Measurements from ENCODE around the gene CD68. TPM values are rescaled to one million over a fixed set of nuclear protein-coding genes. Genes with fewer than 3 reads are reported as not detected.

CD68 gene
- total RNA-seq, 4 donors from 2014 or later: 13.6 to 52.0 (median 21.5) TPM

DNA sequence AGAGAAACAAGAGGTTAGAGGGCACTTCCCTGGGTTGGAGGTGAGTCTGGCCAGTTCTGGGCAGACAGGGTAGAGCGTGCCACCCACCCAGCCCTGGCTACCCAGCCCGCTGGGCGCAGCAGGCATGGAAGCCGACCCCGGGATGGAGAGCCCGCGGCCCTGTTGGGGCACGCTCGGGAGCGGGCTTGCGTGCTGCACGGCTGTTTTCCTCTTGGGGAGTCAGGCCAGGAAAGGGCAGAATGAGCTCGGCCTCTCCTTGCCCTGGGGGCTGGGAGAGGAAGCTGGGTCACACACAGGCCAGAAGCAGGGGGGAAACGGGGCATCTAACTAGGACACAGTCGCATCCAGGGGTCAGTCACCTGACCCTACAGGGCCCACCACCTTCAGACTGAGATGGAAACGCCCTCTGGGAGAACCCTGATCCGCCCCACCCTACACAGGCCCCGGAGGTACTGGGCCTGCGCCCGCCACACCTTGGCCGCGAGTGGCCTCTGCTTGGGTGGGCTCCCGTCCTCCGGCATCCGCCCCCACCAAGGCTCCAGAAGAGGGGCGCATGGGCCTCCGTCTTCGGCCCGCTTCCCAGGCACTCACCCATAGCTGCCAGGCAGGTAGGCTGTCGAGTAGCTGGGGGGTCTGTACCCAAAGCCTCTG lies 9.2 kb downstream of the CD68 start:
- H3K4me1 ChIP-seq: peaks cover 16 to 26% of the 10 kb centered on the region in 2 donors
- H3K27ac ChIP-seq: peak overlapping the region in 2 of 3 donors; percentile 56 to 70
- peaks cover 26 to 35% of the 10 kb centered on the region in 2 donors for H3K36me3 ChIP-seq
- no peak for DNase-seq
- H3K27me3 ChIP-seq: no peaks in the 10 kb centered on the region
- TF ChIP-seq, protein P1, sequence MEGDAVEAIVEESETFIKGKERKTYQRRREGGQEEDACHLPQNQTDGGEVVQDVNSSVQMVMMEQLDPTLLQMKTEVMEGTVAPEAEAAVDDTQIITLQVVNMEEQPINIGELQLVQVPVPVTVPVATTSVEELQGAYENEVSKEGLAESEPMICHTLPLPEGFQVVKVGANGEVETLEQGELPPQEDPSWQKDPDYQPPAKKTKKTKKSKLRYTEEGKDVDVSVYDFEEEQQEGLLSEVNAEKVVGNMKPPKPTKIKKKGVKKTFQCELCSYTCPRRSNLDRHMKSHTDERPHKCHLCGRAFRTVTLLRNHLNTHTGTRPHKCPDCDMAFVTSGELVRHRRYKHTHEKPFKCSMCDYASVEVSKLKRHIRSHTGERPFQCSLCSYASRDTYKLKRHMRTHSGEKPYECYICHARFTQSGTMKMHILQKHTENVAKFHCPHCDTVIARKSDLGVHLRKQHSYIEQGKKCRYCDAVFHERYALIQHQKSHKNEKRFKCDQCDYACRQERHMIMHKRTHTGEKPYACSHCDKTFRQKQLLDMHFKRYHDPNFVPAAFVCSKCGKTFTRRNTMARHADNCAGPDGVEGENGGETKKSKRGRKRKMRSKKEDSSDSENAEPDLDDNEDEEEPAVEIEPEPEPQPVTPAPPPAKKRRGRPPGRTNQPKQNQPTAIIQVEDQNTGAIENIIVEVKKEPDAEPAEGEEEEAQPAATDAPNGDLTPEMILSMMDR (IDR thresholded peaks at IDR 0.05): no peak
- no peak for TF ChIP-seq POLR2A (IDR thresholded peaks at IDR 0.05)
- WGBS, 2 donors: 67 to 86% methylated on average over 6 to 13 of the region's 30 CpGs
- peak overlapping the region in 1 of 3 donors; percentile 19 for H3K4me3 ChIP-seq (replicated peaks in 1 of 3)
- intact Hi-C loops (cut with DNase I): no loop called here
- H3K9me3 ChIP-seq: no peaks in the 10 kb centered on the region

DNA sequence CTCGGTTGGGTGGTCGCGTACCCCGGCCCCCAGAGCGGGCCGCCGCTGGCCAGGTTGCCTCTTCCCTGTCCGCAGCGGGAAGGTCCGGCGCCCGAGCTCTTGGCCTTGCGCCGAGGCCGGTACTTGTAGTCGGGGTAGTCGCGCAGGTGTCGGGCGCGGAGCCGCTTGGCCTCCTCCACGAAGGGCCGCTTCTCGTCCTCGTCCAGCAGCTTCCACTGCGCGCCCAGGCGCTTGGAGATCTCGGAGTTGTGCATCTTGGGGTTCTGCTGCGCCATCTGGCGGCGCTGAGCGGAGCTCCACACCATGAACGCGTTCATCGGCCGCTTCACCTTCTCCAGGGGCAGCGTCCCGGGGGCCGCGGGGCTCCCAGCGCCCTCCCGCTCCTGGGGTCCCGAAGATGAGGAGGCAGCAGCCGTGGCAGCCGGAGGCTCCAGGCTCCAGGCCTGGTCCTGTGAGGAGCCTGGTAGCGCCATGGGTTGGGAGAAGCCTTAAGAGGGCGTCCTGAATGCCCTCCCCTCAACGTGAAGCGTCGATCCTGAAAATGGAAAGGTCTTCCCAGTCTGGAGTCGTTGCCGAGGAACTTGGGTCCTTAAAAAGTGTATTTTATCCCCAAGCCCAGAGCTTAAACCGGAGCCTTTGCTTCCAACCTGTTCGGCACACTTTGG lies 9.9 kb downstream of the CD68 start:
- intact Hi-C loops (cut with DNase I): no loop called here
- Histone ChIP-seq H3K4me1 (peaks cover 15 to 24% of the 10 kb centered on the region in 2 donors), H3K27me3 (no peaks in the 10 kb centered on the region), H3K27ac (peak overlapping the region in 2 of 3 donors; percentile 56 to 70), H3K9me3 (no peaks in the 10 kb centered on the region), H3K36me3 (peaks cover 33 to 41% of the 10 kb centered on the region in 2 donors), H3K4me3 (replicated peaks in 1 of 3) (peak overlapping the region in 1 of 3 donors; percentile 19)
- DNase-seq: peak; percentile 89 to 91
- TF ChIP-seq POLR2A (IDR thresholded peaks at IDR 0.05): peak in 1 of 2 donors; percentile 20
- TF ChIP-seq, protein P1 (IDR thresholded peaks at IDR 0.05): peak; percentile 73 to 89 (median 80)
- 42 to 43% methylated on average over 11 to 12 of the region's 56 CpGs for WGBS, 2 donors

GRCh38 chr17:7589891-7590691 lies 10.7 kb downstream of the CD68 start, which contains the start of gene SOX15:
TSS of gene SOX15 (minus strand) at chr17:7590094. CDS start at chr17:7589676, 418 bp downstream.
- intact Hi-C loops (cut with DNase I): no loop called here
- WGBS, 2 donors: 69 to 83% methylated on average over 16 to 24 of the region's 24 CpGs

DNA sequence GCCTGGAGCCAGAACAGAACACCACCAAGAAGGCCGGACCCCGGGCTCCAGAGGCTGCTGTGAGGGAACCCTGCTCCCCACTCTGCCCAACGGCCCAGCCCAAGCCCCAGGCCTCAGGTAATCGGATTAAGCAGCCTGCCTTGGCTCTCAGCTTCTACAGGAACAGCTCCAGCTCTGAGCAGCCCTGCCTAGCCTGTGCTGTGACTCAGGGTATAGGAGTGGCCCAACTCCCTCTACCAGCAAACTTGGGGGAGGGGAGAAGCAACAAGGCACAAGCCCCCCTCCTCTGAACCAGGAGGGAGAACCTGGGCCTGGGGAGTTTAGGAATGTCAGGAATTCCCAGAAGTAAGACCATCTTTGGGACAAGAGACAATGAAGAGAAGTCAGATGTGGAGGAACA lies 11.3 kb downstream of the CD68 start:
- Histone ChIP-seq H3K4me3 (replicated peaks in 1 of 3) (no peak overlapping the region), H3K36me3 (peaks cover 47 to 55% of the 10 kb centered on the region in 2 donors), H3K27me3 (no peaks in the 10 kb centered on the region), H3K9me3 (no peaks in the 10 kb centered on the region), H3K27ac (no peak overlapping the region), H3K4me1 (peaks cover 10 to 14% of the 10 kb centered on the region in 2 donors)
- TF ChIP-seq, protein P1 (IDR thresholded peaks at IDR 0.05): no peak
- no peak for TF ChIP-seq POLR2A (IDR thresholded peaks at IDR 0.05)
- no peak for DNase-seq
- intact Hi-C loops (cut with DNase I): no loop called here
- WGBS, 2 donors: 83 to 93% methylated on average over 2 to 4 of the region's 4 CpGs

More at GRCh38 chr17:7589891-7590691, 10.7 kb downstream of the CD68 start, which contains the start of gene SOX15:
- no peak for DNase-seq
- Histone ChIP-seq H3K36me3 (peaks cover 41 to 49% of the 10 kb centered on the region in 2 donors), H3K27ac (peak within 1 kb of the TSS in 2 of 3 donors; percentile 56 to 70), H3K4me1 (peaks cover 10 to 16% of the 10 kb centered on the region in 2 donors), H3K4me3 (replicated peaks in 1 of 3) (peak within 1 kb of the TSS in 1 of 3 donors; percentile 19), H3K9me3 (no peaks in the 10 kb centered on the region), H3K27me3 (no peaks in the 10 kb centered on the region)
- no peak for TF ChIP-seq POLR2A (IDR thresholded peaks at IDR 0.05)
- TF ChIP-seq, protein P1 (IDR thresholded peaks at IDR 0.05): no peak
